Suprapubic skin (tissue), 4 donors: ENCODE data around the gene VWC2L.

Source experiments
- CTCF ChIP-seq, 2 donors: fragments of 200-600 bp in 1 of 2; fragments of 450-650 bp in 1 of 2; sonication (generic) in 1 of 2; IDR thresholded peaks; one replicate each; pipeline ENCODE4 v1.5.1; 2016 to 2019; ENCODE audit warnings: antibody characterized with exemption in 2 of 2, mild to moderate bottlenecking in 1 of 2, moderate library complexity in 1 of 2
- EP300 ChIP-seq: sonication (generic); formaldehyde crosslinking; IDR thresholded peaks from one replicate; pipeline ENCODE4 v1.6.1; 2017; ENCODE audit warnings: antibody characterized with exemption
- POLR2A ChIP-seq, 2 donors: fragments of 450-650 bp; IDR thresholded peaks; one replicate each; pipeline ENCODE4 v1.6.1; 2017; ENCODE audit warnings: antibody characterized with exemption in 2 of 2, mild to moderate bottlenecking in 2 of 2, moderate library complexity in 2 of 2
- POLR2AphosphoS5 ChIP-seq, 3 donors: sonication (generic); formaldehyde crosslinking; IDR thresholded peaks; one replicate each; pipeline ENCODE4 v1.6.1; 2017; ENCODE audit warnings: antibody characterized with exemption in 3 of 3

- no peak for TF ChIP-seq POLR2AphosphoS5 (IDR thresholded peaks at IDR 0.05)
- no peak for TF ChIP-seq POLR2A (IDR thresholded peaks at IDR 0.05)
- no peak for TF ChIP-seq CTCF (IDR thresholded peaks at IDR 0.05)
- no peak for TF ChIP-seq EP300
Measured at GRCh38 chr2:214410918-214411554, at the start of gene VWC2L.
